ENCODE results near the gene EXPH5.

Gene EXPH5

DNA sequence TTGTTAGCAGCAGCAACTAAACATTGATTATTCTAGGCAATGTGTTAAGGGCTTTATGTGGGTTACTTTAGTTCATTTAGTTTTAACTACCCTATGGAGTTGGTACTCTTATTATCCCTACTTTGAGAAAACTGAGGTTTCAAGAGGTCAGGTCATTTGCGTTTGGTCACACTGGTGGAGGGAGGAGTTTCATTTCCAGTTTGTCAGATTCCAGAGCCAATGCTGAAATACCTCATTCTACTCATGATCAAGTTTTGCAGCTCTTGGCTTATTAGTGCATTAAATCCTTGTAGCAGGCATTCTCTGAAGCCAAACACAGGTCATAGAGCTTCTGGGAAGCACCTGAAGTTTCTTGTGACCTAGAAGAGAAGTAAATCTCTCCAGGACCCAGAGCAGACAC, 71.2 kb downstream of the EXPH5 start:
- H3K4me3 ChIP-seq (ENCODE audit: control insufficient read depth, low read depth, low read length), result no peak overlapping the region
- TF ChIP-seq, protein P1, sequence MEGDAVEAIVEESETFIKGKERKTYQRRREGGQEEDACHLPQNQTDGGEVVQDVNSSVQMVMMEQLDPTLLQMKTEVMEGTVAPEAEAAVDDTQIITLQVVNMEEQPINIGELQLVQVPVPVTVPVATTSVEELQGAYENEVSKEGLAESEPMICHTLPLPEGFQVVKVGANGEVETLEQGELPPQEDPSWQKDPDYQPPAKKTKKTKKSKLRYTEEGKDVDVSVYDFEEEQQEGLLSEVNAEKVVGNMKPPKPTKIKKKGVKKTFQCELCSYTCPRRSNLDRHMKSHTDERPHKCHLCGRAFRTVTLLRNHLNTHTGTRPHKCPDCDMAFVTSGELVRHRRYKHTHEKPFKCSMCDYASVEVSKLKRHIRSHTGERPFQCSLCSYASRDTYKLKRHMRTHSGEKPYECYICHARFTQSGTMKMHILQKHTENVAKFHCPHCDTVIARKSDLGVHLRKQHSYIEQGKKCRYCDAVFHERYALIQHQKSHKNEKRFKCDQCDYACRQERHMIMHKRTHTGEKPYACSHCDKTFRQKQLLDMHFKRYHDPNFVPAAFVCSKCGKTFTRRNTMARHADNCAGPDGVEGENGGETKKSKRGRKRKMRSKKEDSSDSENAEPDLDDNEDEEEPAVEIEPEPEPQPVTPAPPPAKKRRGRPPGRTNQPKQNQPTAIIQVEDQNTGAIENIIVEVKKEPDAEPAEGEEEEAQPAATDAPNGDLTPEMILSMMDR (IDR thresholded peaks at IDR 0.05; ENCODE audit: control insufficient read depth, insufficient read depth, low read depth, low read length, missing control alignments), result no peak
- no peak for DNase-seq (ENCODE audit: low read depth)

DNA sequence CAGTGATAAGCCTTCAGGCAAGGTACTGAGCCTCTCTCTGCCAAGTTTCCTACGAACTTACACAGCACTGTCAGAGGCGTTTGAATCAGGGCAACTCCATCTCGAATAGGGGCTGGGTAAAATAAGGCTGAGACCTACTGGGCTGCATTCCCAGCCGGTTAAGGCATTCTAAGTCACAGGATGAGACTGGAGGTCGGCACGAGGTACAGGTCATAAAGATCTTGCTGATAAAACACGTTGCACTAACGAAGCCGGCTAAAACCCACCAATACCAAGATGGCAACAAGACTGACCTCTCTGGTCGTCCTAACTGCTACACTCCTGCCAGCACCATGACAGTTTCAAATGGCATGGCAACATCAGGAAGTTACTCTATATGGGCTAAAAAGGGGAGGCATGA, 75.0 kb downstream of the EXPH5 start:
- no peak for DNase-seq (ENCODE audit: low read depth)
- no peak overlapping the region for H3K4me3 ChIP-seq (ENCODE audit: control insufficient read depth, low read depth, low read length)
- TF ChIP-seq, protein P1 (IDR thresholded peaks at IDR 0.05; ENCODE audit: control insufficient read depth, insufficient read depth, low read depth, low read length, missing control alignments), result no peak

DNA sequence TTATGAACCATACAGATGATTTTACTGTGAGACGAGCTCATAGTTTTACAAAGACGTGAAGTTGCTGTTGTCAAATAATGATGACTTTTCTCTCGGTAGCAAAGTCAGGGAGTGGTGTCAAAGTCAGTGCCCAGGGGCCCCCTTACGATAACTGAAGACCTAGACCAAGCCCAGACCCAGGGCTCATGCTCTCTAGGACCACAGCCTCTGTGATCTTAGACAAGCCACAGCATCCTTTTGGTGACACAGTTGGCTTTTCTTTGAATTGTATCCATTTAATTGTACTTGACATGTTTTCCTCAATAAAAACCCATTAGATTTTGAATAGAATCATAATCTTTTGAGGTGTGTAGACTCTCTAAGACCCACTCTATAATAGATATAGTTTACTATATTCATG, 77.4 kb downstream of the EXPH5 start:
- TF ChIP-seq, protein P1 (IDR thresholded peaks at IDR 0.05; ENCODE audit: control insufficient read depth, insufficient read depth, low read depth, low read length, missing control alignments), result no peak
- DNase-seq (ENCODE audit: low read depth), result no peak
- H3K4me3 ChIP-seq (ENCODE audit: control insufficient read depth, low read depth, low read length), result no peak overlapping the region

DNA sequence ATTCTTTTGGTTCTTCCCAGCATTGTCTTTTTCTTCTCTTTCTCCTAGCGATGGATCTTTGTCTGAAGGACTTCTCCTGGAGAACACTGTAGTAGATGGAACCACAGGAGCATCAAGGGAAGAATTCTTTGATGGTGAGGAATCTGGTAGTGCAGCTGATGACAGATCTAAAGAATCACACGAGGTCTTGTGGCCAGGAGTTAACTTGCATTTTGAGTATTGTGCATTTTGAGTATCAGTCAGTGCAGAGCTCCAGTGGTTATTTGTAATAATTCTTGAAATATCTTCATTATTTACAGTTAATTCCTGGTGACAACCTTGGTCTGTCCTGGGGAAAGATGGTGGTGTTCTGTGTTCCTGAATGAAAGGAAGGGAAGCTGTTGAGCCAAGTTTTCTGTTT, 80.9 kb downstream of the EXPH5 start:
- DNase-seq (ENCODE audit: low read depth), result no peak
- no peak overlapping the region for H3K4me3 ChIP-seq (ENCODE audit: control insufficient read depth, low read depth, low read length)
- TF ChIP-seq, protein P1 (IDR thresholded peaks at IDR 0.05; ENCODE audit: control insufficient read depth, insufficient read depth, low read depth, low read length, missing control alignments), result no peak

DNA sequence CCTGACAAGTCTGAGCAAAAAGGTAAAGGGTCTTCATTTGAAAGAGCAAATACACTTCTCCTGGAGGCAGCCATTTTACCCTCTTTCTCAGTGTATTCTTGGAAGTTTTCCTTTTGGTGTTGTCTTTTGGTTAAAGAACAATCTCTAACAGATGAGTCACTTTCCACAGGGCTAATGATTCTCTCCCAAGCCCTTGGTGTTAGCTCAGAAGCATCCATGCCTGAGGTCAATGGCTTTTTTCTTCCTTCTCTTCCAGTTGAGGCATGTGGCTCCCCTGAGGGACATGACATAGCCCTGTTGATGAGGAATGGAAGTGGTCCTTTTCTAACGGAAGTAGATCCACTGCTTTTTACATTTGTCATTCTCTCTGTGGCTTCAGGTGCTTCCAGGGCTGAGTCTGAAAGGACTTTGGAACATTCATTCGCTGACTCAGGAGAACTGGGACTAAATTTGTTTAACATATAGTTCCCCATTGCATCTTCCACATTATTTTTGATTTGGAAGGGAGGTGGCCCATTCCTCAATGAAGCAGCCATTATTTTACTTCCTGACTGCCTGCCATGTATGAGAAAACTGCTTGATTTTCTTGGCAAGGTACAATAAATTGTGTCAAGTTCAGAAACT, 81.6 kb downstream of the EXPH5 start:
- H3K4me3 ChIP-seq (ENCODE audit: control insufficient read depth, low read depth, low read length), result no peak overlapping the region
- TF ChIP-seq, protein P1 (IDR thresholded peaks at IDR 0.05; ENCODE audit: control insufficient read depth, insufficient read depth, low read depth, low read length, missing control alignments), result no peak
- no peak for DNase-seq (ENCODE audit: low read depth)

DNA sequence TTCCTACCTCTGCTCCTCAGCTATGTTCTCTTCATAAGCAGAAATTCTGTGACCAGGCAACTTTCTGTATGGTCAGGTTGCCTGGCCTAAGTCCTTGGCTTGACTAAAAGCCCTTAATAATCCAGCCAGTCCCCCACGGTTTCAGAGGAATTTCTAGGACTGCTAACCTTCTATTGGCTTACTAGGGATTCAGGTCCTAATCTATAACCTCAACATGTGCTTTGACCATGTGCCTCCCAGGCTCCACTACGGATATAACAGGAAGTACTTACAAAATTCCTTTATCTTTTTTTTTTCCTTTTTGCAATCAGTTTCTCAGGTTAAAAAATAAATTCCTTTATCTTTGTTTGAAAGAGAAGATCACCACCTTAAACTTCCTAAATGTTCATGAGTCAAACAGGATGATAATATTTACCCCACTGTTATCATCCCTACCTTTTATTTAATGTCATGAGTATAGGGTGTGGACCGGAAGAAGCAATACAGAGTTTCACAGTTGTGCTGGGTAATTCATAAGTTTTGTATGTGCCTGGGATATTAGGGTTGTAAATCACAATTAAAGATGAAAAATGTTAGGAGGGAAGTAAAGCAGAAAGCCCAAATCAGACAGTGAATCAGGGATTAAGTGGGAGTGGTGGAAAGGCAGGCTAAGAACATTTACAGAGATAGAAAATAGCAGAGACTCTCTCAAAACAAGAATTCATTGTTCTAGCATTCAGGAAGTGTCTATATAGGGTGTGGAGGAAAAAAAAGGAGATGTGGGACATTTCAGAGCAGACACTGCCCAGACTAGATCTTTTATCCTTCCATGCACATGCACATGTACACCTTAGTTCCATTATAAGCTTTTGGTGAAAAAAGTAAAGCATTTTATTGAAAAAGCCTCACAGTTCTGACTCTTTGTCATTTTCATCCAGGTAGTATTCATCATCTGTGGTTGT, 84.6 kb downstream of the EXPH5 start:
- no peak overlapping the region for H3K4me3 ChIP-seq (ENCODE audit: control insufficient read depth, low read depth, low read length)
- TF ChIP-seq, protein P1 (IDR thresholded peaks at IDR 0.05; ENCODE audit: control insufficient read depth, insufficient read depth, low read depth, low read length, missing control alignments), result no peak
- no peak for DNase-seq (ENCODE audit: low read depth)
